A549 (cell line): ENCODE results near the gene TBC1D1. TPM values are rescaled to one million over a fixed set of nuclear protein-coding genes. Genes with fewer than 3 reads are reported as not detected.

Experiments
- ATAC-seq, 2 experiments: fragments of 200-7000 bp in 1 of 2; fragments of >200 bp in 1 of 2; cut with Nextera tagmentation in 1 of 2; cut with Tn5 transposase in 1 of 2; 3 replicates each; pipeline versions ENCODE4 v1.8.0 to v1.9.1; 2018 to 2020; ENCODE audit warnings: mild to moderate bottlenecking in 1 of 2, moderate library complexity in 1 of 2
- CTCF ChIA-PET: fragments of 300-600 bp; sonication (Branson Sonifier 250); formaldehyde crosslinking; extraction: SDS; loops from one replicate; lab custom pipeline; 2021; ENCODE audit warnings: antibody characterized with exemption, inconsistent platforms; lab: Yijun Ruan, JAX
- POLR2A ChIA-PET: fragments of 350-600 bp; formaldehyde crosslinking; extraction: SDS; loops from one replicate; lab custom pipeline; 2021; ENCODE audit warnings: antibody characterized with exemption, inconsistent platforms; lab: Yijun Ruan, JAX
- DNase-seq, 2 experiments: peaks; one replicate each; pipeline versions ENCODE4 v3.0.0 to v3.0.0-alpha.2; 2011 to 2016; ENCODE audit warnings: low read depth in 1 of 2, low spot score in 1 of 2
- FAIRE-seq: peaks from 2 replicates; lab custom pipeline; 2011; peaks lifted over from hg19 to GRCh38; lab: Jason Lieb, UNC
- H3K27ac ChIP-seq, 2 experiments: fragments of >200 bp; sonication (Bioruptor Twin); formaldehyde crosslinking; 3 replicates each; pipeline ENCODE4 v1.5.1; 2016 to 2017
- H3K4me1 ChIP-seq: fragments of >200 bp; sonication (Bioruptor Twin); formaldehyde crosslinking; 3 replicates; pipeline ENCODE4 v1.6.1; 2016
- H3K4me2 ChIP-seq: fragments of >200 bp; sonication (Bioruptor Twin); formaldehyde crosslinking; 3 replicates; pipeline ENCODE4 v1.6.1; 2016
- H3K4me3 ChIP-seq: fragments of >200 bp; sonication (Bioruptor Twin); formaldehyde crosslinking; 3 replicates; pipeline ENCODE4 v1.5.1; 2016
- H3K9me3 ChIP-seq: fragments of >200 bp; sonication (Bioruptor Twin); formaldehyde crosslinking; 3 replicates; pipeline ENCODE4 v1.6.1; 2016
- BHLHE40 ChIP-seq: IDR thresholded peaks from 2 replicates; pipeline ENCODE4 v1.6.1; 2012; ENCODE audit warnings: low read depth, low read length, inconsistent platforms
- CEBPB ChIP-seq, 2 experiments: fragments of >200 bp in 1 of 2; sonication (Bioruptor Twin) in 1 of 2; formaldehyde crosslinking in 1 of 2; IDR thresholded peaks; 2 replicates each; pipeline ENCODE4 v1.6.1; 2012 to 2016
- CHD4 ChIP-seq: fragments of 200-600 bp; sonication (generic); IDR thresholded peaks from 2 replicates; pipeline ENCODE4 v1.6.1; 2016; ENCODE audit warnings: antibody characterized with exemption, mild to moderate bottlenecking, borderline replicate concordance
- E2F6 ChIP-seq: IDR thresholded peaks from 2 replicates; pipeline ENCODE4 v1.6.1; 2012; ENCODE audit warnings: low read depth, borderline replicate concordance
- ESRRA ChIP-seq: fragments of 150-350 bp; IDR thresholded peaks from 2 replicates; pipeline ENCODE4 v1.6.1; 2014; ENCODE audit warnings: mild to moderate bottlenecking, low read length, borderline replicate concordance
- FOSB ChIP-seq: fragments of 250-450 bp; sonication (Bioruptor Pico); IDR thresholded peaks from 2 replicates; pipeline ENCODE4 v1.5.0; 2020; ENCODE audit warnings: mild to moderate bottlenecking, moderate library complexity
- FOSL2 ChIP-seq, 2 experiments: fragments of 450-650 bp in 1 of 2; fragments of >200 bp in 1 of 2; sonication (Bioruptor Twin) in 1 of 2; formaldehyde crosslinking; IDR thresholded peaks; 2 replicates each; pipeline versions ENCODE4 v1.5.0 to v1.6.1; 2016 to 2020; ENCODE audit warnings: mild to moderate bottlenecking in 1 of 2, moderate library complexity in 1 of 2
- FOXS1 ChIP-seq: fragments of 250-450 bp; sonication (Bioruptor Pico); IDR thresholded peaks from 2 replicates; pipeline ENCODE4 v1.5.0; 2020; ENCODE audit warnings: mild to moderate bottlenecking, moderate library complexity
- HEYL ChIP-seq: fragments of 250-450 bp; sonication (Bioruptor Pico); IDR thresholded peaks from 2 replicates; pipeline ENCODE4 v1.8.0; 2021; ENCODE audit warnings: mild to moderate bottlenecking, moderate library complexity
- JUN ChIP-seq, 2 experiments: fragments of >200 bp; sonication (Bioruptor Twin); formaldehyde crosslinking; IDR thresholded peaks; 2 replicates in 1 of 2; 3 replicates in 1 of 2; pipeline ENCODE4 v1.6.1; 2016 to 2017
- JUNB ChIP-seq: fragments of >200 bp; sonication (Bioruptor Twin); formaldehyde crosslinking; IDR thresholded peaks from 2 replicates; pipeline ENCODE4 v1.6.1; 2016
- KDM5A ChIP-seq: fragments of 200-600 bp; sonication (generic); IDR thresholded peaks from 2 replicates; pipeline ENCODE4 v1.6.1; 2016; ENCODE audit warnings: antibody characterized with exemption, mild to moderate bottlenecking
- MAFK ChIP-seq: fragments of 450-650 bp; IDR thresholded peaks from 2 replicates; pipeline ENCODE4 v1.6.1; 2014; ENCODE audit not compliant: partially characterized antibody
- MYC ChIP-seq: IDR thresholded peaks from 2 replicates; pipeline ENCODE4 v1.6.1; 2012; ENCODE audit warnings: mild to moderate bottlenecking, inconsistent platforms, low read length, improper control_type of control experiment, borderline replicate concordance
- NR3C1 ChIP-seq: fragments of >200 bp; sonication (Bioruptor Twin); formaldehyde crosslinking; IDR thresholded peaks from 3 replicates; pipeline ENCODE4 v1.6.1; 2017
- PBX3 ChIP-seq: IDR thresholded peaks from 2 replicates; pipeline ENCODE4 v1.6.1; 2012
- PHF8 ChIP-seq: fragments of 200-600 bp; sonication (generic); IDR thresholded peaks from 2 replicates; pipeline ENCODE4 v1.6.1; 2016; ENCODE audit warnings: low read depth, mild to moderate bottlenecking, antibody characterized with exemption, moderate library complexity, borderline replicate concordance
- POLR2A ChIP-seq: IDR thresholded peaks from 2 replicates; pipeline ENCODE4 v1.6.1; 2012; ENCODE audit warnings: mild to moderate bottlenecking, low read length
- RCOR1 ChIP-seq: fragments of 150-350 bp; IDR thresholded peaks from 2 replicates; pipeline ENCODE4 v1.6.1; 2014; ENCODE audit warnings: antibody characterized with exemption, low read length, low read depth
- RFX5 ChIP-seq: fragments of 450-650 bp; IDR thresholded peaks from 2 replicates; pipeline ENCODE4 v1.7.1; 2014; ENCODE audit warnings: antibody characterized with exemption, mild to moderate bottlenecking, moderate library complexity
- RNF2 ChIP-seq: fragments of 200-600 bp; sonication (generic); IDR thresholded peaks from 2 replicates; pipeline ENCODE4 v1.6.1; 2016; ENCODE audit warnings: low read depth, mild to moderate bottlenecking, antibody characterized with exemption, moderate library complexity, borderline replicate concordance
- TFCP2L1 ChIP-seq: fragments of 250-450 bp; sonication (Bioruptor Pico); IDR thresholded peaks from 2 replicates; pipeline ENCODE4 v1.5.0; 2021; ENCODE audit warnings: mild to moderate bottlenecking
- ZNF302 ChIP-seq: fragments of 250-450 bp; sonication (Bioruptor Pico); IDR thresholded peaks from 2 replicates; pipeline ENCODE4 v1.9.0; 2021; ENCODE audit warnings: inconsistent platforms, mild to moderate bottlenecking, moderate library complexity
- ZSCAN20 ChIP-seq: fragments of 250-450 bp; sonication (Bioruptor Pico); IDR thresholded peaks from 2 replicates; pipeline ENCODE4 v1.8.0; 2022; ENCODE audit warnings: mild to moderate bottlenecking, moderate library complexity
- WGBS: methylation state at CpG from one replicate; pipeline ENCODE4 v1.1.6; 2017; ENCODE audit errors: missing lambda C conversion rate; 5-methylcytosine and 5-hydroxymethylcytosine counted together
- polyA plus RNA-seq, 4 experiments: library from polyadenylated mRNA; depleted of rRNA in 3 of 4; stranded (reverse); fragments of >200 nt; fragmentation: RNase III in 1 of 4; extraction: RNeasy Plus Mini Kit Qiagen cat#74134 plus additional on column Dnase treatment in 1 of 4; gene quantifications; 2 replicates in 3 of 4; 3 replicates in 1 of 4; pipeline ENCODE4 v1.2.3, GENCODE V29; 2011 to 2017
- TF ChIP-seq, protein P1 (sequence below): fragments of >200 bp; sonication (Bioruptor Twin); formaldehyde crosslinking; IDR thresholded peaks from 3 replicates; pipeline ENCODE4 v1.5.1; 2016

Gene TBC1D1
- polyA plus RNA-seq, 2 of the 4 experiments (the other 2 are of a cell fraction), result 26.5 to 28.5 TPM

DNA sequence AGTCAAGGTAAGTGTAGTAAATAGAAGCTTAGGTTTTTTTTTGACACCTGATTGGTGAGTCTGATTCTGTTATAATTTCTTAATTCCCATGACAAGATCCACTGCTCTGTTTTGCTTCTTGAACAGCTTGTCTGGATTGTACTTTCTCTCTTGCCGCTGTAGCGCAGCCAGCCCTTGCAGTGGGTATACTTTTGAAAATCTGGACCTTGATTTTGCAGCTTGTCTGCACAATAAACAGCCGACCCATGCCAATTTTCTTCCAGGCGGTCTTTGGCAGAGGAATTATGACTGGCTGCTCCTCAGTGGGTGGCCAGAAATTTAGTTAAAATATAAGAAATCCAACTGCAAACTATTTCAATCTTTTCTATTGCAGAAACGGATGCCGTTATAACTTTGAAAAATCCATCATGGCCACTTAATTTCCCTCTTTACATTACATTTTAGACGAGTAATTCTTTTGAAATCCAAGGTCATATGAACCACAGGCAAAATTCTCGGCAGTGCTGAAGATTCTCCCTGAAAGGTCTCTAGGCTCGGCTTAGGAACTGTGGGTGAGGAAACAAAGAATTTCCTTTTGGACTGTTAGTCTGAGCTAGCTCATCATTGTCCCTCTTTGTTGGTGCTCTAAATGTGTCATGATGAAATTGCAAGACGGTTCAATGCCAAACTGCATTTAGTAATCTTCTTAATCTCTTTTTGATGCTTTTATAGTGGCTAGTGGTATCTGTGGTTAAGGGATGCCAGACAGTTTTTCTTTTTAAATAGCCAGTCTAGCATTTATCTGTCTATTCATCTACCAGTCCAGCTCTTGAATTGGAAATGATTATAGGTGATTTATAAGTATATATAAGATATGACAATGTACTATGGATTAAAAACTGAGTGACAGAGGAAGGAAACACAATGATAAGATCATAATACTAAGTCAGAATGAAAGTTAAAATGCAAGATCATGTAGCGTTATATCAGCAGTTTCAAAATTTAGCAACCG lies 37.8 kb downstream of the TBC1D1 start:
- POLR2A ChIA-PET, result no interaction called here
- no peak for DNase-seq
- no peaks in the 10 kb centered on the region for H3K9me3 ChIP-seq
- CTCF ChIA-PET, result interaction anchor here (0.6 kb wide), 1 partner anchor 166 kb away, joined by 4 read pairs; no protein-coding TSS in a partner anchor
- H3K4me3 ChIP-seq, result no peak overlapping the region
- H3K27ac ChIP-seq, result no peak overlapping the region
- no peak for ATAC-seq
- H3K4me1 ChIP-seq, result no peaks in the 10 kb centered on the region
- no peak for FAIRE-seq
- no peak overlapping the region for H3K4me2 ChIP-seq
- TF ChIP-seq FOXS1 (CRISPR knock-in tag) (no peak), HEYL (no peak), BHLHE40 (no peak), MAFK (no peak), JUN (IDR thresholded peaks at IDR 0.05) (no peak), RFX5 (no peak), JUNB (no peak), TFCP2L1 (CRISPR knock-in tag) (no peak), CEBPB (IDR thresholded peaks at IDR 0.05) (no peak), PBX3 (no peak), ZNF302 (no peak), ESRRA (no peak), PHF8 (no peak), MYC (no peak), NR3C1 (no peak)
- TF ChIP-seq, protein P1, sequence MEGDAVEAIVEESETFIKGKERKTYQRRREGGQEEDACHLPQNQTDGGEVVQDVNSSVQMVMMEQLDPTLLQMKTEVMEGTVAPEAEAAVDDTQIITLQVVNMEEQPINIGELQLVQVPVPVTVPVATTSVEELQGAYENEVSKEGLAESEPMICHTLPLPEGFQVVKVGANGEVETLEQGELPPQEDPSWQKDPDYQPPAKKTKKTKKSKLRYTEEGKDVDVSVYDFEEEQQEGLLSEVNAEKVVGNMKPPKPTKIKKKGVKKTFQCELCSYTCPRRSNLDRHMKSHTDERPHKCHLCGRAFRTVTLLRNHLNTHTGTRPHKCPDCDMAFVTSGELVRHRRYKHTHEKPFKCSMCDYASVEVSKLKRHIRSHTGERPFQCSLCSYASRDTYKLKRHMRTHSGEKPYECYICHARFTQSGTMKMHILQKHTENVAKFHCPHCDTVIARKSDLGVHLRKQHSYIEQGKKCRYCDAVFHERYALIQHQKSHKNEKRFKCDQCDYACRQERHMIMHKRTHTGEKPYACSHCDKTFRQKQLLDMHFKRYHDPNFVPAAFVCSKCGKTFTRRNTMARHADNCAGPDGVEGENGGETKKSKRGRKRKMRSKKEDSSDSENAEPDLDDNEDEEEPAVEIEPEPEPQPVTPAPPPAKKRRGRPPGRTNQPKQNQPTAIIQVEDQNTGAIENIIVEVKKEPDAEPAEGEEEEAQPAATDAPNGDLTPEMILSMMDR, result no peak
- WGBS, result 59% methylated on average over 12 of the region's 12 CpGs

GRCh38 chr4:37934096-37934495 lies 43.2 kb downstream of the TBC1D1 start:
- FAIRE-seq, result no peak
- no peak for DNase-seq
- POLR2A ChIA-PET, result no interaction called here
- H3K4me2 ChIP-seq, result no peak overlapping the region
- H3K4me3 ChIP-seq, result no peak overlapping the region
- WGBS, result 47% methylated on average over 8 of the region's 8 CpGs
- H3K27ac ChIP-seq, result no peak overlapping the region
- CTCF ChIA-PET, result no interaction called here
- H3K9me3 ChIP-seq, result no peaks in the 10 kb centered on the region
- TF ChIP-seq RNF2 (no peak), POLR2A (no peak), KDM5A (no peak), E2F6 (no peak), CHD4 (no peak), RCOR1 (no peak), ZSCAN20 (CRISPR knock-in tag) (no peak), FOSB (CRISPR knock-in tag) (no peak), FOSL2 (IDR thresholded peaks at IDR 0.05) (no peak), FOSL2 (CRISPR knock-in tag; IDR thresholded peaks at IDR 0.05) (no peak), PBX3 (no peak)
- TF ChIP-seq, all 56 proteins: peak for 0
- no peaks in the 10 kb centered on the region for H3K4me1 ChIP-seq
- ATAC-seq, result no peak
